Measurements from ENCODE around the gene AAGAB.

Gene AAGAB

DNA sequence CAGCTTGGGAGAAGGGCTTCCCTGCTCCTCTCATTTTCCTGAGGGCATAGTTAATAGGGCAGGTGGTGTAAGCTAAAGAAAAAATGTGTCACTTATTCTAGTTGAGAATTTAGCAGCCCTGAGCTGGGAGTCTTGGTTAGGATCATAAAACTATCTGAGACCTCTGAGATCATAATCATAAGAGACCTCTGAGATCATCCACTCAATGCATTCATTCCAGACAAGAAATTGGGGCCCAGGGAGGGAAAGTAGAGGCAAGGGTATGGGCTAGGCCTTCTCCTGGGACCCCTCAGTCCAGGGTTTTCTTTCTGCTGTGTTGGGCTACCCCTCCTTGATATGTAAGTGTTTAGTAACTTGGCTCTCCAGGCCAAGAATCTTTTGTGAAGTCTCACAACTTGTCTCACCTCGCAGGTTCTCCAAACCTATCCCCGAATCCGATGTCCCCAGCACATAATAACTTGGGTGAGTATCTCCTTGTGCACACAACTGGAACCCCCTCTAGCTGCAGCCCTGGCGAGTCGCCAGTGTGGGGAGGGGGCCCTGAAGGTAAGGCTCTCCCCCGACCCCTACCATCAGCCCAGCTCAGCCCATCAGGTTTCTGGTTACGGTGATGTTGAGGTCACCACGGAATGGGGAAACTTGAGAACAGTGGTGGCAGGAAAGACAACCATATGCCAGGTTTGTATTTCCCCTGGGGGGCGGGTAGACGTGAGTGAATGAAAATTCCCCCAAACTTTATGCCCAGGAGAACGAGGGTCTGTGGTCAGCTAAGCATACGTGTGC, 84.1 kb downstream of the AAGAB start:
- DNase-seq (ENCODE audit: low read depth, low spot score), result no peak
- no peak overlapping the region for H3K9ac ChIP-seq (ENCODE audit: insufficient read length, low read depth)
- no peak overlapping the region for H3K4me3 ChIP-seq (ENCODE audit: insufficient read length, low read depth)
- no peaks in the 10 kb centered on the region for H3K9me3 ChIP-seq (ENCODE audit: insufficient read depth, low read length)
- peaks cover 84% of the 10 kb centered on the region for H3K36me3 ChIP-seq (ENCODE audit: insufficient read depth, insufficient read length, low read length)
- peaks cover 35% of the 10 kb centered on the region for H3K4me1 ChIP-seq (ENCODE audit: insufficient read depth, insufficient read length)
- TF ChIP-seq SUZ12 (IDR thresholded peaks at IDR 0.05; ENCODE audit: extremely low read depth, insufficient read depth, insufficient read length) (no peak), YY1 (IDR thresholded peaks at IDR 0.05; ENCODE audit: insufficient read depth, insufficient read length) (no peak), ZNF274 (IDR thresholded peaks at IDR 0.05; ENCODE audit: low read depth, low read length) (no peak)
- no peaks in the 10 kb centered on the region for H3K27me3 ChIP-seq (ENCODE audit: insufficient read depth, insufficient read length)

DNA sequence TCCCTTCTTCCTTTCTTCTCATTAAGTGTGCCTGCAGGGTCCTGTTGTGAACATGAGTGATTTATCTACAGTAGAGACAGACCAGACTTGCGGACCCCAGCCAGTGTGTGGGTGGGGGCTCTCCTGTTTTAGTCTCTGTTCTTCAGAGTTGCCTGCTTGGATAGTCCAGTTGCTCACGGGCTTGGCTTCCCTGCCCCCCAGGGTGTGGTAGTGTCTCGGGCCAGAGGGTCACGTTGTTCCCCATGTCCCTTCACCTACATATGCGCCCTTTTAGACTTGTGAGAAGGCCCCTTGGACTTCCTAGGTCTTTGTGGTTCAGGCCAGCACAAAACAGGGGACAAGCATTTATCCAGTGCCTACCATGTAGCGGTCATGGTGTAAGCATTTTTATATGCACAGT, 85.8 kb downstream of the AAGAB start:
- TF ChIP-seq SUZ12 (IDR thresholded peaks at IDR 0.05; ENCODE audit: extremely low read depth, insufficient read depth, insufficient read length) (no peak), YY1 (IDR thresholded peaks at IDR 0.05; ENCODE audit: insufficient read depth, insufficient read length) (no peak), ZNF274 (IDR thresholded peaks at IDR 0.05; ENCODE audit: low read depth, low read length) (no peak)
- no peak overlapping the region for H3K9ac ChIP-seq (ENCODE audit: insufficient read length, low read depth)
- H3K27me3 ChIP-seq (ENCODE audit: insufficient read depth, insufficient read length), result no peaks in the 10 kb centered on the region
- H3K4me3 ChIP-seq (ENCODE audit: insufficient read length, low read depth), result no peak overlapping the region
- H3K9me3 ChIP-seq (ENCODE audit: insufficient read depth, low read length), result no peaks in the 10 kb centered on the region
- H3K4me1 ChIP-seq (ENCODE audit: insufficient read depth, insufficient read length), result peaks cover 35% of the 10 kb centered on the region
- DNase-seq (ENCODE audit: low read depth, low spot score), result no peak
- H3K36me3 ChIP-seq (ENCODE audit: insufficient read depth, insufficient read length, low read length), result peaks cover 82% of the 10 kb centered on the region

DNA sequence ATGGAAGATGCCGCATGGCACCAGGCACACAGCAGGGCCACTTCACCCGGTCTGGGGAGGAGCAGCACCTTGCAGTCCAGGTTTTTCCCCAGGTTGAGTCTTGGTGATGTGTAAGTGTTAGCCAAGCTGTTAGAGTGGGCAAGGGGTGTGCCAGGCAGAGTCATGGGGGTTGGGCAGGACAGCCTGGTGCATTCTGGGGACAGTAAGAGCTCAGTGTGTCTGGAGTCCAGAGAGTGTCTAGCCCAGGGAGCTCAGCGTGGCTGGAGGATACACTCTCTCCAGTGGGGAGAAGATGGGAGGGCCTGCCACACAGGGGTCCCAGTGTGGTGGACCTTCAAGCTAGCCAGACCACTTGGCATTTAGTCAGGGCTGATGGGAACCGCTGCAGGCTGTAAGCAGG, 87.4 kb downstream of the AAGAB start:
- Histone ChIP-seq H3K4me3 (ENCODE audit: insufficient read length, low read depth) (peak overlapping the region; percentile 11), H3K36me3 (ENCODE audit: insufficient read depth, insufficient read length, low read length) (peaks cover 68% of the 10 kb centered on the region), H3K9me3 (ENCODE audit: insufficient read depth, low read length) (no peaks in the 10 kb centered on the region), H3K4me1 (ENCODE audit: insufficient read depth, insufficient read length) (peaks cover 38% of the 10 kb centered on the region), H3K27me3 (ENCODE audit: insufficient read depth, insufficient read length) (no peaks in the 10 kb centered on the region), H3K9ac (ENCODE audit: insufficient read length, low read depth) (peak overlapping the region; percentile 32)
- TF ChIP-seq YY1 (IDR thresholded peaks at IDR 0.05; ENCODE audit: insufficient read depth, insufficient read length) (no peak), SUZ12 (IDR thresholded peaks at IDR 0.05; ENCODE audit: extremely low read depth, insufficient read depth, insufficient read length) (no peak), ZNF274 (IDR thresholded peaks at IDR 0.05; ENCODE audit: low read depth, low read length) (no peak)
- DNase-seq (ENCODE audit: low read depth, low spot score), result no peak

DNA sequence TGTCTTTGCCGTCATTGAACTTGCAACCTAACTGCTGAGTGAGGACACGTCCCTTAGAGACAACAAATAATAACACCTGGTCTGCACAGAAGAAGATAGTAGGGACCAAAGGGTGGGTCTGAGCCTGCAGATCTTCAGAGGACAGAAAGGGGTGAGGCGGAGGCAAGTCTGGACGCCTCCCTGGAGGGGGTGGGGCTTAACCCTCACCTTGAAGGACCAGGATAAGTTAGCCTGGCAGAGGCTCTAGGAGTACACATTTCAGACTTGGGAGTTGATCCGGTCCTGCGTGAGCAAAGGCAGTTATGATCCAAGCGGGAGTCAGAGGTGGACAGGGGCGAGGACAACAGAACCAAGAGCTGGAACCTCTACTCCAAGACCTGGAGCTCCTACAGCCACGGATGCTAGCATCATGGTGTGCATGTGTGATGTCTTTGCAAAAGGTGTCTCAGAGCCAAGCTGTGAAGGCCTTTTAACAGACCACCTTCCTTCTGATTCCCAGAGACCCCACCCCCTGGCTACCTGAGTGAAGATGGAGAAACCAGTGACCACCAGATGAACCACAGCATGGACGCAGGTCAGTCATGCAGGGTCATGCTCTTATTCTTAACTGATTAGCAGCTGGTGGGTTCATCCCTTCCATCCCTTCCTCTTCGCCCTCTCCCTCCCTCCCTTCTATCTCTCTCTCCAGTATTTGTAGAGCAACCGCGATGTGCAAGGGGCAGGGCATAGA, 88.0 kb downstream of the AAGAB start:
- DNase-seq (ENCODE audit: low read depth, low spot score), result no peak
- H3K4me1 ChIP-seq (ENCODE audit: insufficient read depth, insufficient read length), result peaks cover 38% of the 10 kb centered on the region
- peak overlapping the region; percentile 32 for H3K9ac ChIP-seq (ENCODE audit: insufficient read length, low read depth)
- H3K9me3 ChIP-seq (ENCODE audit: insufficient read depth, low read length), result no peaks in the 10 kb centered on the region
- H3K4me3 ChIP-seq (ENCODE audit: insufficient read length, low read depth), result peak overlapping the region; percentile 11
- H3K27me3 ChIP-seq (ENCODE audit: insufficient read depth, insufficient read length), result no peaks in the 10 kb centered on the region
- peaks cover 61% of the 10 kb centered on the region for H3K36me3 ChIP-seq (ENCODE audit: insufficient read depth, insufficient read length, low read length)
- TF ChIP-seq SUZ12 (IDR thresholded peaks at IDR 0.05; ENCODE audit: extremely low read depth, insufficient read depth, insufficient read length), result no peak
- TF ChIP-seq ZNF274 (IDR thresholded peaks at IDR 0.05; ENCODE audit: low read depth, low read length), result no peak
- TF ChIP-seq YY1 (IDR thresholded peaks at IDR 0.05; ENCODE audit: insufficient read depth, insufficient read length), result no peak

DNA sequence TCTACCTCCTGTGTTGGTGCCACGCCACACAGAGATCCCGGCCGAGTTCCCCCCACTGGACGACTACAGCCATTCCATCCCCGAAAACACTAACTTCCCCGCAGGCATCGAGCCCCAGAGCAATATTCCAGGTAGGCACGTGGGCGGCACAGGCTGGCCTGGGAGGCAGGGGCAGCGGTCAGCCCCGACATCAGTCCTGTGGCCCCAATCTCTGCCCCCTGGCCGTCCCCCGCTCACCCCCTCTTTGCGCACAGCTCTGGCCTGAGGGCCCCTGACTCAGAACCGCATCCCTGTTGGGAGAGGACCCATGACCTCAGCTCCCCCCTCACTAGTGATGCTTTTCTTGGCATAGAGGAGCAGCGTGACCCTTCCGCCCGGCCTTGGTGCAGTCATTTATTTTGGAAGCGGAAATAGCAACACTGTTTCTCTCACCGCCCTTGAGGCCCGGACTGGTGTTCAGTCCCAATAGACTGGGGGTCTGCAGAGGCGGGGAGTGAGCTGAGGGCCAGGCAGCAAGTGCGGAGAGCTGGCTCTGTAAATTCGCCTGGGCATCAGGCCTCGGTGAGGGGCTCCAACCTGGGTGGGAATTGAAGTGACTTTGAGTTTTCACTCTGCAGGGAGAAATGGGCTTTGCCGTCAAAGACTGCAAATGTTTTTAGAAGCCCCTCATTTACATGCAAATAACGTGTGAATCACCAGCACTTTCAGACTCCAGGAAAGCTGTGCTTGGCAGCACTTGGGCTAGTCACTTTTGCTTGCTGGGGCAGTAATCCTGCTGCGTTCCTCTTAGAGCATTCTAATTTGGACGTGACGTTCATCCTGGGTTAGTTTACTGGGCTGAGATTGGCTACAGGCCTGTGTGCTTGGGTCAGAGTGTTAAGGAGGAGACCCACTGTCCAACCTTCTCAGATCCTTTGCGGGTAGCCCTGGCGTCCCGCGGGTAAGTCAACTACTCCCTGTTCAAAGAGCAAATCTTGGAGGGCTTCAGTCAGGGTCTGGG, 88.9 kb downstream of the AAGAB start:
- Histone ChIP-seq H3K9ac (ENCODE audit: insufficient read length, low read depth) (peak overlapping the region; percentile 51), H3K9me3 (ENCODE audit: insufficient read depth, low read length) (no peaks in the 10 kb centered on the region)

DNA sequence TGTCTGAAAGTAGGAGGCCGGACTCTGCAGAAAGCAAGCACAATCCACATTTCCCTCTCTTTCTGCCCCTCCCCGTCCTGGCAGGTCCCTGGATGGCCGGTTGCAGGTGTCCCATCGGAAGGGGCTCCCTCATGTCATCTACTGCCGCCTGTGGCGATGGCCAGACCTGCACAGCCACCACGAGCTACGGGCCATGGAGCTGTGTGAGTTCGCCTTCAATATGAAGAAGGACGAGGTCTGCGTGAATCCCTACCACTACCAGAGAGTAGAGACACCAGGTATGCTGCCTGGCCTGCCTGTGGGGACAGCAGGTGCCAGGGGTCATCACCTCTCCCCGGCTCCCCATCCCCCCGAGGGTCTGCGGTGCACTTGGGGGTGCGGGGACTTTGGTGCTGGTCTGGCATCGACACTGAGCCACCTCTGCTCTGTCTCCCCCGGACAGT, 89.6 kb downstream of the AAGAB start:
- TF ChIP-seq YY1 (IDR thresholded peaks at IDR 0.05; ENCODE audit: insufficient read depth, insufficient read length) (no peak), ZNF274 (IDR thresholded peaks at IDR 0.05; ENCODE audit: low read depth, low read length) (no peak)
- DNase-seq (ENCODE audit: low read depth, low spot score), result no peak
- peaks cover 36% of the 10 kb centered on the region for H3K4me1 ChIP-seq (ENCODE audit: insufficient read depth, insufficient read length)

More for the DNA sequence above, 88.9 kb downstream of the AAGAB start:
- Histone ChIP-seq H3K4me1 (ENCODE audit: insufficient read depth, insufficient read length) (peaks cover 38% of the 10 kb centered on the region), H3K27me3 (ENCODE audit: insufficient read depth, insufficient read length) (no peaks in the 10 kb centered on the region), H3K36me3 (ENCODE audit: insufficient read depth, insufficient read length, low read length) (peaks cover 52% of the 10 kb centered on the region), H3K4me3 (ENCODE audit: insufficient read length, low read depth) (peak overlapping the region; percentile 3)
- DNase-seq (ENCODE audit: low read depth, low spot score), result peak; percentile 94
- no peak for TF ChIP-seq SUZ12 (IDR thresholded peaks at IDR 0.05; ENCODE audit: extremely low read depth, insufficient read depth, insufficient read length)
- no peak for TF ChIP-seq ZNF274 (IDR thresholded peaks at IDR 0.05; ENCODE audit: low read depth, low read length)

More for the DNA sequence above, 89.6 kb downstream of the AAGAB start:
- Histone ChIP-seq H3K4me3 (ENCODE audit: insufficient read length, low read depth) (peak overlapping the region; percentile 3), H3K9ac (ENCODE audit: insufficient read length, low read depth) (peak overlapping the region; percentile 51), H3K27me3 (ENCODE audit: insufficient read depth, insufficient read length) (no peaks in the 10 kb centered on the region), H3K36me3 (ENCODE audit: insufficient read depth, insufficient read length, low read length) (peaks cover 45% of the 10 kb centered on the region), H3K9me3 (ENCODE audit: insufficient read depth, low read length) (no peaks in the 10 kb centered on the region)

Data from NT2/D1 (cell line).